Hepatocyte (in vitro differentiated cells): ENCODE results near the gene CD164. TPM values are rescaled to one million over a fixed set of nuclear protein-coding genes. Genes with fewer than 3 reads are reported as not detected.

ENCODE experiments used
- DNase-seq: peaks from one replicate; pipeline ENCODE4 v3.0.0-alpha.2; 2016; ENCODE audit warnings: low spot score
- H2AFZ ChIP-seq: fragments of 200-600 bp; sonication (generic); 2 replicates; pipeline ENCODE4 v1.6.0; 2016; ENCODE audit warnings: antibody characterized with exemption, mild to moderate bottlenecking
- H3K27ac ChIP-seq: fragments of 200-600 bp; sonication (generic); 2 replicates; pipeline ENCODE4 v1.5.1; 2016; ENCODE audit warnings: mild to moderate bottlenecking
- H3K27me3 ChIP-seq: fragments of 200-600 bp; sonication (generic); 2 replicates; pipeline ENCODE4 v1.6.1; 2016
- H3K36me3 ChIP-seq: fragments of 200-600 bp; sonication (generic); replicated peaks from 2 replicates; pipeline ENCODE4 v1.5.1; 2016; ENCODE audit warnings: low read depth; ENCODE audit not compliant: insufficient read depth
- H3K4me1 ChIP-seq: fragments of 200-600 bp; sonication (generic); 2 replicates; pipeline ENCODE4 v1.5.1; 2016; ENCODE audit warnings: mild to moderate bottlenecking, moderate library complexity; ENCODE audit not compliant: insufficient read depth
- H3K4me2 ChIP-seq: fragments of 200-600 bp; sonication (generic); 2 replicates; pipeline ENCODE4 v1.6.0; 2016
- H3K4me3 ChIP-seq: fragments of 200-600 bp; sonication (generic); 2 replicates; pipeline ENCODE4 v1.5.1; 2016; ENCODE audit warnings: mild to moderate bottlenecking
- H3K79me2 ChIP-seq: fragments of 200-600 bp; sonication (generic); 2 replicates; pipeline ENCODE4 v1.6.0; 2017; ENCODE audit warnings: mild to moderate bottlenecking
- H3K9me2 ChIP-seq: fragments of 200-600 bp; sonication (generic); replicated peaks from 2 replicates; pipeline ENCODE4 v1.6.0; 2017; ENCODE audit warnings: mild to moderate bottlenecking; ENCODE audit not compliant: insufficient read depth
- H3K9me3 ChIP-seq: fragments of 200-600 bp; sonication (generic); 2 replicates; pipeline ENCODE4 v1.5.1; 2016; ENCODE audit warnings: low read depth, mild to moderate bottlenecking
- H4K20me1 ChIP-seq: fragments of 200-600 bp; sonication (generic); 2 replicates; pipeline ENCODE4 v1.6.0; 2016; ENCODE audit warnings: mild to moderate bottlenecking; ENCODE audit not compliant: insufficient read depth, poor library complexity, severe bottlenecking
- EZH2 ChIP-seq: fragments of 200-600 bp; sonication (generic); IDR thresholded peaks from 2 replicates; pipeline ENCODE4 v1.6.1; 2016; ENCODE audit warnings: antibody characterized with exemption, mild to moderate bottlenecking, borderline replicate concordance
- EZH2phosphoT487 ChIP-seq: fragments of 200-600 bp; sonication (generic); IDR thresholded peaks from one replicate; pipeline ENCODE4 v1.6.1; 2018; ENCODE audit warnings: antibody characterized with exemption, mild to moderate bottlenecking, low read depth, moderate library complexity; ENCODE audit not compliant: unreplicated experiment, severe bottlenecking
- WGBS: methylation state at CpG from one replicate; pipeline ENCODE4 v1.1.6; 2016; ENCODE audit warnings: low lambda C conversion rate; ENCODE audit errors: missing lambda C conversion rate; 5-methylcytosine and 5-hydroxymethylcytosine counted together
- polyA plus RNA-seq: library from polyadenylated mRNA; unstranded; fragments of >200 nt; fragmentation: Nextera tagmentation; extraction: Ambion mirVana; gene quantifications from 2 replicates; pipeline ENCODE4 v1.2.1, GENCODE V29; 2016
- total RNA-seq: library from RNA; depleted of rRNA; stranded (reverse); fragments of >200 nt; gene quantifications from 2 replicates; pipeline ENCODE4 v1.2.3, GENCODE V29; 2014
- TF ChIP-seq, protein P1 (sequence below): fragments of 200-600 bp; sonication (generic); IDR thresholded peaks from 2 replicates; pipeline ENCODE4 v1.5.1; 2016; ENCODE audit warnings: antibody characterized with exemption, mild to moderate bottlenecking; ENCODE audit not compliant: poor library complexity

Gene CD164
- total and polyA plus RNA-seq, 2 experiments from 2014 or later: 475 to 574 TPM

DNA sequence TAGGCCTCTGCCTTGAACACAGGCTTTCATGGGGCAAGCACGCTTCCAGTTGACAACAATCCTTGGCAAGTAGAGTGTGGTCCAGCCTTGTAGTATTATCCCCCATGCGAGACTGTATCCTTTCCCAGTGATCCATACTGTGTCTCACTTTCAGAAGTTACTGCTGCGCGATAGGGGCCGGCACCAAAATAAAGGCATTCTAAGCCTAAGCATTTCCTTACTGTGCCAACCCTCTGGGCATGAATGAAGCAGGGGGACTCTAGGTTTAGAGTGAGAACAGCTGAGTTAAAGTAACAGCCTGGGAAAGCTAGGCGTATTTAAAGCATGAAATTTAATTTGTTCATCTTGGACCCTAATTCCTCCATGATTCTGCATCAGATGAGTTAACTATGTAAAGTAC, 39.4 kb downstream of the CD164 start:
- DNase-seq: no peak
- 98% methylated on average over 6 of the region's 6 CpGs for WGBS
- Histone ChIP-seq H3K36me3 (no peaks in the 10 kb centered on the region), H4K20me1 (no peaks in the 10 kb centered on the region), H2AFZ (no peak overlapping the region), H3K4me2 (no peak overlapping the region), H3K79me2 (no peaks in the 10 kb centered on the region), H3K9me2 (no peaks in the 10 kb centered on the region), H3K9me3 (no peaks in the 10 kb centered on the region), H3K27me3 (no peaks in the 10 kb centered on the region), H3K4me1 (peaks cover 1% of the 10 kb centered on the region), H3K27ac (no peak overlapping the region), H3K4me3 (no peak overlapping the region)
- TF ChIP-seq, protein P1, sequence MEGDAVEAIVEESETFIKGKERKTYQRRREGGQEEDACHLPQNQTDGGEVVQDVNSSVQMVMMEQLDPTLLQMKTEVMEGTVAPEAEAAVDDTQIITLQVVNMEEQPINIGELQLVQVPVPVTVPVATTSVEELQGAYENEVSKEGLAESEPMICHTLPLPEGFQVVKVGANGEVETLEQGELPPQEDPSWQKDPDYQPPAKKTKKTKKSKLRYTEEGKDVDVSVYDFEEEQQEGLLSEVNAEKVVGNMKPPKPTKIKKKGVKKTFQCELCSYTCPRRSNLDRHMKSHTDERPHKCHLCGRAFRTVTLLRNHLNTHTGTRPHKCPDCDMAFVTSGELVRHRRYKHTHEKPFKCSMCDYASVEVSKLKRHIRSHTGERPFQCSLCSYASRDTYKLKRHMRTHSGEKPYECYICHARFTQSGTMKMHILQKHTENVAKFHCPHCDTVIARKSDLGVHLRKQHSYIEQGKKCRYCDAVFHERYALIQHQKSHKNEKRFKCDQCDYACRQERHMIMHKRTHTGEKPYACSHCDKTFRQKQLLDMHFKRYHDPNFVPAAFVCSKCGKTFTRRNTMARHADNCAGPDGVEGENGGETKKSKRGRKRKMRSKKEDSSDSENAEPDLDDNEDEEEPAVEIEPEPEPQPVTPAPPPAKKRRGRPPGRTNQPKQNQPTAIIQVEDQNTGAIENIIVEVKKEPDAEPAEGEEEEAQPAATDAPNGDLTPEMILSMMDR: no peak
- no peak for TF ChIP-seq EZH2phosphoT487
- no peak for TF ChIP-seq EZH2

DNA sequence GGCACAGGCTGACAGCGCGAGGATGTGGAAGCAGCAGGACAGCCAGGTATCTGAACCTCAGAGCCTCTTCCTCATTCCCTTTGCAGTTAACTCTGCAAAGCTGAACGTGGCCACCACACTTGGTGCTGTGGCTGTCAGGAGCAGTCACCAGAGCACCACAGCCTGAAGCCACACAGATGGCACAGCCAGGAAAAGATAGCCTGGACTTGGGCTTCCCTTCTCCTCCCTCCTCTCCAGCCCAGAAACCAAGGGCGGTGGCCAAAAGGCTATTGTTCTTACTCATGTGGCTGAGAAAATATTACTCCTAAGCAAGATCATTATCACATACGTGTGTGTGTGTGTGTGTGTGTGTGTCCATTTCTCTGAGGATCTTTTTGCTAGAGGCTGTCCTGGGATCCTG, 39.8 kb downstream of the CD164 start:
- Histone ChIP-seq H3K79me2 (no peaks in the 10 kb centered on the region), H3K27ac (no peak overlapping the region), H3K4me1 (no peaks in the 10 kb centered on the region), H2AFZ (no peak overlapping the region), H3K9me2 (no peaks in the 10 kb centered on the region), H3K9me3 (no peaks in the 10 kb centered on the region), H3K36me3 (no peaks in the 10 kb centered on the region), H3K27me3 (no peaks in the 10 kb centered on the region), H3K4me3 (no peak overlapping the region), H4K20me1 (no peaks in the 10 kb centered on the region), H3K4me2 (no peak overlapping the region)
- DNase-seq: no peak
- TF ChIP-seq EZH2phosphoT487 (no peak), EZH2 (no peak)
- TF ChIP-seq, protein P1: no peak
- 91% methylated on average over 5 of the region's 5 CpGs for WGBS

DNA sequence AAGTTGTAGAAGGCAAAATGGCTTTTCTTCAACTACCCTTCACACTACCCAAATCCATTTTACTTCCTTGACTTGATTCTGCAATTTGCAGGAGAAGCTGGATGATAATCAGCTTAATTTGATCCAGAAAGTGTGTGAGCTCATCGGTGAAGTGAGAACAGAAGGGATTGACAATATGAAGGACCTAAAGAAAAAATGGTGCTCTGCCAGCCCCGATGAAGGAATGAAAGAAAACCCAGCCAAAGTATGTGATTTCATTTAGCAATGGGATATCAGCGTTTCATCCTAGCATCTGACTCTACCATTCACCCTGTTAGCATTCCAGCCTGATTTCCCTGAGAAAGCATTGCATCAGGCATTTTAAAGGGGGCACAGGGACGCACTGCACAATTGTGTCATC, 41.5 kb downstream of the CD164 start:
- no peak overlapping the region for H3K27ac ChIP-seq
- no peak for DNase-seq
- TF ChIP-seq EZH2 (no peak), EZH2phosphoT487 (no peak)

DNA sequence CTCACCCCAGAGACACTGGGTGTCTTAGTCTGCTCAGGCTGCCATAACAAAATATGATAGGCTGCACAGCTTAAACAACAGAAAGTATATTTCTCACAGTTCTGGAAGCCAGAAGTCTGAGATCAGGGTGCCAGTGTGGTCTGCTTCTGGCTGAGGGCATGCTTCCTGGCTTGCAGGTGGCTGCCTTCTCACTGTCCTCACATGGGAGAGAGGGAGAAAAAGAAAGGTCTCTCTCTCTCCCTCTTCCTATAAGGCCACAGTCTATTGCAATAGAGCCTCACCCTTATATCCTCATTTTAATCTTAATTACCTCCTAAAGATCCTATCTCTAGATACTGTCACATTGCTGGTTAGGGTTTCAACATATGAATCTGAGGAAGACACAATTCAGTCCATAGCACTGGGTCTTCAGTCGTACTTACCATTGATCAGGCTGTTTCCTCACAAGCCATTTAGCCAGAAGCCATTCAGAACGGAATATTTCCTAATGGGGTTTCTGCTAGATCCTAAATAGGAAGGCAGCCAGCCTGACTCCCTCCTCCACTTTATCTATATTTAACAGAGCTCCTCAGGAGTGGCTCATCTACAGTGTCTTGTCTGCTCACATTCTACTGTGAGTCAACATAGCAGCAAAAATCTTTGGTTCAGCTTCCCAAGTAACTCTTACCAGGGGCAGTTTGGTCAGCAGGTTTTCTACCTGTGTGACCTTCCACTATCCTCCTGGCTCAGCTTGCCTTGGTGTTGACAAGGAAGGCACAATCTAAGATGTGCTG, 42.2 kb downstream of the CD164 start:
- no peak overlapping the region for H3K4me2 ChIP-seq
- no peaks in the 10 kb centered on the region for H3K4me1 ChIP-seq
- no peak overlapping the region for H3K4me3 ChIP-seq
- no peaks in the 10 kb centered on the region for H3K36me3 ChIP-seq
- no peak for DNase-seq
- WGBS: 65% methylated on average over 2 of the region's 2 CpGs
- no peaks in the 10 kb centered on the region for H3K9me3 ChIP-seq
- no peaks in the 10 kb centered on the region for H3K9me2 ChIP-seq
- TF ChIP-seq EZH2 (no peak), EZH2phosphoT487 (no peak)
- TF ChIP-seq, protein P1: no peak
- no peaks in the 10 kb centered on the region for H4K20me1 ChIP-seq
- no peak overlapping the region for H2AFZ ChIP-seq
- no peak overlapping the region for H3K27ac ChIP-seq
- no peaks in the 10 kb centered on the region for H3K27me3 ChIP-seq
- no peaks in the 10 kb centered on the region for H3K79me2 ChIP-seq

More for the DNA sequence above, 41.5 kb downstream of the CD164 start:
- no peak overlapping the region for H3K4me3 ChIP-seq
- no peaks in the 10 kb centered on the region for H3K9me3 ChIP-seq
- no peaks in the 10 kb centered on the region for H4K20me1 ChIP-seq
- no peak overlapping the region for H2AFZ ChIP-seq
- H3K79me2 ChIP-seq: no peaks in the 10 kb centered on the region
- H3K4me1 ChIP-seq: no peaks in the 10 kb centered on the region
- 98% methylated on average over 4 of the region's 4 CpGs for WGBS
- H3K4me2 ChIP-seq: no peak overlapping the region
- no peaks in the 10 kb centered on the region for H3K36me3 ChIP-seq
- H3K27me3 ChIP-seq: no peaks in the 10 kb centered on the region
- H3K9me2 ChIP-seq: no peaks in the 10 kb centered on the region
